Right renal pelvis (tissue), 4 donors: ENCODE data around the gene CFP. TPM values are rescaled to one million over a fixed set of nuclear protein-coding genes. Genes with fewer than 3 reads are reported as not detected.

ENCODE experiments used
- DNase-seq, 4 donors: peaks; one replicate each; pipeline ENCODE4 v3.0.0-alpha.2; 2013; ENCODE audit warnings: low read depth in 4 of 4, low spot score in 3 of 4, missing footprints in 1 of 4
- polyA plus RNA-seq, 4 donors: library from polyadenylated mRNA; unstranded; fragments of 120-200 nt; gene quantifications; one replicate each; pipeline ENCODE4 v1.2.1, GENCODE V29; 2013; ENCODE audit not compliant: insufficient read length in 4 of 4

Gene CFP
- polyA plus RNA-seq, 4 donors, result 0.91 to 1.3 (median 1.3) TPM

GRCh38 chrX:47576021-47576898, 53.5 kb downstream of the CFP start:
- DNase-seq, result no peak

- no peak for DNase-seq
These were observed 55.0 kb downstream of the CFP start for GRCh38 chrX:47574547-47575301.

DNA sequence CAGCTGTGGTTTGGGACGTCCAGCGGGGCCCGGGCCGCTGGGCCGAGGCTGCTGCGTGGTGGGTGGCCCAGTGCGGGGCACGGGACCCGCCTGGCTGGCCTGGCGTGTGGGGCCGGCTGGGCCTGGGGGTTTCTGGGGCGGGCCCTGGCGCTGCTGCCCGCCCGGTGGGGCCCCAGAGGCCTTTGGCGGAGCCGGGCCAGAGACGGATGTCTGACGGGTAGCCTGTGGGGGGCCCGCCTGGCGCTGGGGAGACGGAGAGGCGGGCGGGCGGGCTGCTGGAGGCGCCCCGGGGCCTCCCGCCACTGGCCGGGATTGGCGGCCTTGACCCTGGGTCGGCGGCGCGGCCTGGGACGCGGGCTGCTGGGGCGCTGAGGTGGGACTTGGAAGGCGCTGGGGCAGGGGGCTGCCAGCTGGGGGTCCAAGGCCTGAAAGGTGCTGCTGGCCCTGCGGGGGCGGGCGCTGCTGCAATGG, 55.6 kb downstream of the CFP start:
- DNase-seq, result no peak

GRCh38 chrX:47573341-47574075, 56.2 kb downstream of the CFP start:
- DNase-seq, result peak; percentile 38 to 60 (median 52)

Other genes with a start within 250 kb of the CFP start
- gene ZNF41, start 146.7 kb downstream of the CFP start, polyA plus RNA-seq, result 10 to 100 TPM; 11.7 to 16.1 (median 13.9) TPM
- gene ARAF, start 68.7 kb downstream of the CFP start, polyA plus RNA-seq, result 10 to 100 TPM; 59.6 to 70.6 (median 65.2) TPM
- 100 to 1,000 TPM in 2 of 4 donors, 10 to 100 TPM in 2; 82.0 to 108 (median 93.4) TPM for gene TIMP1, start 47.5 kb downstream of the CFP start, polyA plus RNA-seq
- 1 to 10 TPM; 5.9 to 8.1 (median 6.5) TPM for gene SYN1, start 10.1 kb downstream of the CFP start, polyA plus RNA-seq
- gene ELK1, start 20.6 kb upstream of the CFP start, polyA plus RNA-seq, result 10 to 100 TPM; 26.9 to 34.4 (median 31.8) TPM
- 100 to 1,000 TPM; 113 to 124 (median 117) TPM for gene UXT, start 29.2 kb upstream of the CFP start, polyA plus RNA-seq
- 1 to 10 TPM; 6.7 to 8.1 (median 7.4) TPM for gene ZNF81, start 207.0 kb upstream of the CFP start, polyA plus RNA-seq